Fibroblast of mammary gland (primary cell): Measurements from ENCODE around the gene MAN1B1.
"Not testable (repeated sequence)": the region's sequence is repeated elsewhere in the genome, so short reads cannot be mapped to it uniquely, and the experiment has no call there.

Source experiments
- DNase-seq: peaks from one replicate; pipeline ENCODE4 v3.0.0-alpha.2; 2010; ENCODE audit warnings: low read depth
- H3K4me3 ChIP-seq: 2 replicates; pipeline ENCODE4 v1.5.1; 2011; ENCODE audit warnings: low read depth, mild to moderate bottlenecking, low read length, moderate library complexity; ENCODE audit not compliant: control insufficient read depth
- TF ChIP-seq, protein P1 (sequence below): conservative IDR thresholded peaks from 2 replicates; pipeline ENCODE4 v1.5.1; 2011; ENCODE audit warnings: low read depth, low read length, inconsistent platforms; ENCODE audit not compliant: control insufficient read depth, insufficient read depth

MAN1B1 gene

DNA sequence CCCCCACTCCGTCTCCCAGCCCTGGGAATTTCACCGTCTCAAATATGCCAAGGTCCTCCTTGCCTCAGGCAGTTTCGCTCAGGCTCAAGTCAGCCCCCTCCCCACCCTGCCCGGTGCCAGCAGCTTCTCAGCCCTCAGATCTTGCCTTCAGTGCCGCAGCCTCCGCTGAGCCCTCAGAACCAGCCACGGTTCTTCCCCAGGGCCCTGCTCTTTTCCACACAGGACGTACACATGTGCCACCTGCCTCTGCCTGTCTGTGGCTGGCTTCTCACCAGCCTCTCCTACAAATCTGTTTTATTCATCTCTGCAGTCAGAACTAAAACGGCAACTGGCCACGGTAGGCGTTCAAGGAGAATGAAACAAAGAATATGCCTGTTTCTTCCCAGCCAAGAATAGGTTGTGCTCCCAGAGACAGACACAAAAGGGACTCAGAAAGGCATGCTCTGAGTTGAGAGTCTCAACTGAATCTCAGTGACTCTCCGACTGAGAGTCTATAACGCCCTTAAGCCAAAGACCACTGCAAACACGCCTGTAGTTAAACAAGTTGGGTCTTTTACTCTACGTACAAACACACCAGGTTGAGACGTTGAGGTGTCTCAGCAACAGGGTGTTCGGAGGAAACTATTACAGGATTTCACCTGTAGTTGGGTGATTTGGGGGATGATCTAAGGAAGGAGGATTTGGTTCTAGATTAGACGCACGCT, 41.5 kb downstream of the MAN1B1 start:
- H3K4me3 ChIP-seq: peak overlapping the region; percentile 72
- DNase-seq: no peak
- TF ChIP-seq, protein P1, sequence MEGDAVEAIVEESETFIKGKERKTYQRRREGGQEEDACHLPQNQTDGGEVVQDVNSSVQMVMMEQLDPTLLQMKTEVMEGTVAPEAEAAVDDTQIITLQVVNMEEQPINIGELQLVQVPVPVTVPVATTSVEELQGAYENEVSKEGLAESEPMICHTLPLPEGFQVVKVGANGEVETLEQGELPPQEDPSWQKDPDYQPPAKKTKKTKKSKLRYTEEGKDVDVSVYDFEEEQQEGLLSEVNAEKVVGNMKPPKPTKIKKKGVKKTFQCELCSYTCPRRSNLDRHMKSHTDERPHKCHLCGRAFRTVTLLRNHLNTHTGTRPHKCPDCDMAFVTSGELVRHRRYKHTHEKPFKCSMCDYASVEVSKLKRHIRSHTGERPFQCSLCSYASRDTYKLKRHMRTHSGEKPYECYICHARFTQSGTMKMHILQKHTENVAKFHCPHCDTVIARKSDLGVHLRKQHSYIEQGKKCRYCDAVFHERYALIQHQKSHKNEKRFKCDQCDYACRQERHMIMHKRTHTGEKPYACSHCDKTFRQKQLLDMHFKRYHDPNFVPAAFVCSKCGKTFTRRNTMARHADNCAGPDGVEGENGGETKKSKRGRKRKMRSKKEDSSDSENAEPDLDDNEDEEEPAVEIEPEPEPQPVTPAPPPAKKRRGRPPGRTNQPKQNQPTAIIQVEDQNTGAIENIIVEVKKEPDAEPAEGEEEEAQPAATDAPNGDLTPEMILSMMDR: no peak

DNA sequence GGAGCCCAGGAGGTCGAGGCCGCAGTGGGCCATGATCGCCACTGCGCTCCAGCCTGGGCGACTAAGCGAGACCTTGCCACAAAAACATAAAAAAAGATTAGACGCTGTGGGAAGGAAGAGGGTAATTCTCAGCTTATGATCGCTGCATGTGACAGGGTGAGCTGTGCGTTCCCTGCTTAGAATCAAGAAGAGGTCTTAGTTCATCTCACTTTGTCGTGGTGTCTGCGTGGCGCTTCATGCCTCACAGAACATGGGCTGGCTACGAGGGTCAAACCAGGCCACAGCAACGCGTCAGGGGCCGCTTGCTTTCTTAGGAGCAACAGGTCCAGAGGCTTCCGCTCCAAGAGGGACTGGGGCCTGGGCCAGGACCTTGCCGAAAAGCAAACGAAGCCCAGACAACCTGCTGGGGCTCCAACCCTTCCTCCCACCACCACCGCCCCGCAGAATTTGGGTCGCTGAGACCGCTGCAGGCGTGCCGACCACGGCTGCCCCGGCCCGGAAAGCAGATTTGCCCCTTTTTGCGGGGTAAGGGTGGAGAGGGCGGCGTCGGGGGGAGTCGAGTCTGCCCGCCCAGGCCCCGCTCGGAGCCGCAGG, 42.2 kb downstream of the MAN1B1 start:
- H3K4me3 ChIP-seq: peak overlapping the region; percentile 72
- peak; percentile 49 for DNase-seq
- TF ChIP-seq, protein P1: no peak

DNA sequence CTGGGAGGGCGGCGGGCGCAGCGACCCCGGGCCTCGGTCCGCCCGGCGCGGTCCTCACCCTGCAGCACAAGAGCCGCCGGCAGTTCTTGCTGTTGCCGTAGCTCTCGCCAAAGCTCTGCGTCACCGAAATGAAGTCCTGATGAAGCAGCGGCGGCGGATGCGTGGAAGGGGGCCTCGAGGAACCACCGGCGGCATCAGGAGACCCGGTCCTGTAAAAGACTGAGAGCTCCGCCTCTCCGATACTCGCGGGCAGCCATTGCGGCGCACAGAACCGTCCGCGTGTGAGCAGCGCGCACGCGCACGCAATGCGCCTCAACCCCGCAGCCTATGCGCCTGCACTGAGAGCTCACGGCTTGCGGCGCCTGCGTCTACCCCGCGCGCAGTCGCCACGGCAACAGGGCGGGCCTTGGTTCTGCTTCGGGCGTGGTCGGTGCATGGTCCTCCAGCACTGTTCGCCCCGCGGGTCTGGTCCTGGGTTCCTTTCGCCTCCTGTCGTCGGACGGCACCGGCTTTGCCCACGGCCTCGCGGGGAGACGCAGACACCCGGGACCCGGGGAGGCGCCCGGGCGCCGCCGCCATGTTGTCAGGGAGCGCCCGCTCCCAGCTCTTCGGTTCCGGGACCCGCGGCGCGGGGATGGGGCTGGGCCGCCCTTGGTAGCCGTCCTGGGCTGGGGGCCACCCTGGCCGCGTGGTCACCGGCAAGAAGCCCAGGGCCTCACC, 42.8 kb downstream of the MAN1B1 start:
- TF ChIP-seq, protein P1: no peak
- DNase-seq: peak; percentile 91
- peak overlapping the region; percentile 72 for H3K4me3 ChIP-seq

DNA sequence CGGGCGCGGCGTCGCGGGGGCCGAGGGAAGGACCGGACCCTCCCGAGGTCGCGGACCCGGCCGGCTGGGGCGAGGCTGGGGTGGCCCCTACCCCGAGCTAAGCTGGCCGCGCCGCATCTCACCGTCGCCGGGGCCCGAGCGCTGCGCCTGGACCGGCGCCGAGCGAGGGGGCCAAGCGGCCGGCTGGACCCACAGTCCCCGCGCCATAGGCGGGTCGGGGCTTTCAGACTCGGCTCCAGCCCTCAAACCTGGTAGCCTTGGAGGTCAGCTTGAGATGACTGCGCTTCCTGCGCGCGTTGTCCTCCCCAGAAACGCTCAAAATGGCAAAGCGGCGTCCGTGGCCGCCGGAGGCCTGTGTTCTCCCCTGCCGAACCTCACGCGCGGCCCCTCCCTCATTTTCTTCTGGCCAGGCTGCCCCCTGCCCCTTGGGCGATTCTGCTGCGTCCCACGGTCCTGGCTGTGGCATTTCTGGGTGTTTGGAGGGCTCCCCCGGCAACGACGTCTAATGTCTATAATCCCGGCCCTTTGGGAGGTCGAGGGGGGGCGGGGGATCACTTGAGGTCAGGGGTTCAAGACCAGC, 43.5 kb downstream of the MAN1B1 start:
- peak; percentile 20 for DNase-seq
- TF ChIP-seq, protein P1: no peak
- H3K4me3 ChIP-seq: peak overlapping the region; percentile 72

DNA sequence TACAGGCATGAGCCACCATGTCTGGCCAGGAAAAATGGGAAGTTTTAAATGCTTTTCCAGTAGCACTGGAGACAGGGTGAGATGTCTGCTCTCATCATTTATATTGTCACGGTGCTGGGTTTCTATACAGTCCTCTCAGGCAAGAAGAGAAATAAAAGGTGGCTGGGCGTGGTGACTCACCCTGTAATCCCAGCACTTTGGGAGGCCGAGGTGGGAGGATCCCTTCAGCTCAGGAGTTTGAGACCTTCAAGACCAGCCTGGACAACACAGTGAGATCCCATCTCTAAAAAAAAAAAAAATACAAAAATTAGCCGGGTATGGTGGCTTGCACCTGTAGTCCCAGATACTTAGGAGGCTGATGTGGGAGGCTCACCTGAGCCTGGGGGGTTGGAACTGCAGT, 47.4 kb downstream of the MAN1B1 start:
- no peak overlapping the region for H3K4me3 ChIP-seq
- DNase-seq: no peak
- TF ChIP-seq, protein P1: no peak

DNA sequence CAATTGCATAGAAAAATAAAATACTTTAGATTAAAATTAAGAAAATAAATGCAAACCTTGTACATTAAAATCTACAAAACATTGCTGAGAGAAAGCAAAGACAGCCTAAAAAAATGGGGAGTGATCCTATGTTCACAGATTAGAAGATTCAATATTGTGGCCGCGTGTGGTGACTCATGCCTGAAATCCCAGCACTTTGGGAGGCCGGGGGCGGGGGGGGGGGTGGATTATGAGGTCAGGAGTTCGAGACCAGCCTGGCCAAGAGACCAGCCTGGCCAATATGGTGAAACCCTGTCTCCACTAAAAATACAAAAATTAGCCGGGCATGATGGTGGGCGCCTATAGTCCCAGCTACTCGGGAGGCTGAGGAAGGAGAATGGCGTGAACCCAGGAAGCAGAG, 48.4 kb downstream of the MAN1B1 start:
- DNase-seq, H3K4me3 ChIP-seq: not testable (repeated sequence)
